HG03103 (cell line): ENCODE results near the gene EPB42.
"Not testable (repeated sequence)": the region's sequence is repeated elsewhere in the genome, so short reads cannot be mapped to it uniquely, and the experiment has no call there.

Source experiments
- ATAC-seq: cut with Tn5 transposase; IDR thresholded peaks from one replicate; pipeline ENCODE4 v1.9.1; 2021; ENCODE audit warnings: low read depth; ENCODE audit not compliant: unreplicated experiment

EPB42 gene

GRCh38 chr15:43242616-43243015 is 21.8 kb upstream of the EPB42 start:
- ATAC-seq: no peak

- ATAC-seq: no peak
These were observed 20.3 kb upstream of the EPB42 start for GRCh38 chr15:43241100-43241499.

GRCh38 chr15:43239732-43240491 is 19.1 kb upstream of the EPB42 start:
- no peak for ATAC-seq

- no peak for ATAC-seq
These were observed 17.9 kb upstream of the EPB42 start for GRCh38 chr15:43238671-43239131.

GRCh38 chr15:43237842-43238470 is 17.1 kb upstream of the EPB42 start:
- no peak for ATAC-seq

- no peak for ATAC-seq
These were observed 14.7 kb upstream of the EPB42 start for GRCh38 chr15:43235536-43235935.

- no peak for ATAC-seq
These were observed 11.6 kb upstream of the EPB42 start for GRCh38 chr15:43232289-43232874.

GRCh38 chr15:43230640-43231115 is 9.9 kb upstream of the EPB42 start:
- no peak for ATAC-seq

- no peak for ATAC-seq
These were observed 9.2 kb upstream of the EPB42 start for GRCh38 chr15:43229977-43230376.

- no peak for ATAC-seq
These were observed 5.9 kb upstream of the EPB42 start for GRCh38 chr15:43226436-43227305.

- not testable (repeated sequence) for ATAC-seq
These were observed 5.1 kb upstream of the EPB42 start for GRCh38 chr15:43225950-43226255.

GRCh38 chr15:43225201-43225949 is 4.6 kb upstream of the EPB42 start:
- ATAC-seq: no peak

GRCh38 chr15:43221422-43221821 is 604 bp upstream of the EPB42 start:
- no peak for ATAC-seq

GRCh38 chr15:43219929-43220928 is 589 bp downstream of the EPB42 start:
- ATAC-seq: no peak

- ATAC-seq: no peak
These were observed 1.7 kb downstream of the EPB42 start for GRCh38 chr15:43218908-43219706.

- no peak for ATAC-seq
These were observed 4.9 kb downstream of the EPB42 start for GRCh38 chr15:43215961-43216360.

- ATAC-seq: no peak
These were observed 6.1 kb downstream of the EPB42 start for GRCh38 chr15:43214592-43215295.

- ATAC-seq: no peak
These were observed 6.6 kb downstream of the EPB42 start for GRCh38 chr15:43214169-43214568.
